Measurements from ENCODE around the gene KDM1A. TPM values are rescaled to one million over a fixed set of nuclear protein-coding genes. Genes with fewer than 3 reads are reported as not detected.
A peak's percentile ranks its signal among the peaks of the same experiment; 100 is the strongest.

The KDM1A gene
- total and polyA plus RNA-seq, 2 of the 13 experiments (the other 11 are each of a cell fraction or from before 2014, with no cell fraction given) = 81.3 to 173 TPM

GRCh38 chr1:23019094-23019862 lies at the start of gene KDM1A (continued):
- TF ChIP-seq ZNF276 (CRISPR knock-in tag; IDR thresholded peaks at IDR 0.05; ENCODE audit: low read depth) = no peak
- no peak for TF ChIP-seq TRIM22 (IDR thresholded peaks at IDR 0.05)
- peak; percentile 29; the same call in 1 of the 2 replicates for TF ChIP-seq ZBTB3 (CRISPR knock-in tag; IDR thresholded peaks at IDR 0.05; ENCODE audit: borderline replicate concordance, low read depth)
- TF ChIP-seq ZSCAN5A (CRISPR knock-in tag; IDR thresholded peaks at IDR 0.05; ENCODE audit: borderline replicate concordance) = no peak
- TF ChIP-seq ZFP1 (CRISPR knock-in tag; IDR thresholded peaks at IDR 0.05) = peak; percentile 81; the same call in 1 of the 2 replicates
- peak; percentile 58 for TF ChIP-seq ZNF768 (CRISPR knock-in tag; IDR thresholded peaks at IDR 0.05)
- TF ChIP-seq KLF13 (CRISPR knock-in tag; IDR thresholded peaks at IDR 0.05) = no peak
- TF ChIP-seq, protein P1, sequence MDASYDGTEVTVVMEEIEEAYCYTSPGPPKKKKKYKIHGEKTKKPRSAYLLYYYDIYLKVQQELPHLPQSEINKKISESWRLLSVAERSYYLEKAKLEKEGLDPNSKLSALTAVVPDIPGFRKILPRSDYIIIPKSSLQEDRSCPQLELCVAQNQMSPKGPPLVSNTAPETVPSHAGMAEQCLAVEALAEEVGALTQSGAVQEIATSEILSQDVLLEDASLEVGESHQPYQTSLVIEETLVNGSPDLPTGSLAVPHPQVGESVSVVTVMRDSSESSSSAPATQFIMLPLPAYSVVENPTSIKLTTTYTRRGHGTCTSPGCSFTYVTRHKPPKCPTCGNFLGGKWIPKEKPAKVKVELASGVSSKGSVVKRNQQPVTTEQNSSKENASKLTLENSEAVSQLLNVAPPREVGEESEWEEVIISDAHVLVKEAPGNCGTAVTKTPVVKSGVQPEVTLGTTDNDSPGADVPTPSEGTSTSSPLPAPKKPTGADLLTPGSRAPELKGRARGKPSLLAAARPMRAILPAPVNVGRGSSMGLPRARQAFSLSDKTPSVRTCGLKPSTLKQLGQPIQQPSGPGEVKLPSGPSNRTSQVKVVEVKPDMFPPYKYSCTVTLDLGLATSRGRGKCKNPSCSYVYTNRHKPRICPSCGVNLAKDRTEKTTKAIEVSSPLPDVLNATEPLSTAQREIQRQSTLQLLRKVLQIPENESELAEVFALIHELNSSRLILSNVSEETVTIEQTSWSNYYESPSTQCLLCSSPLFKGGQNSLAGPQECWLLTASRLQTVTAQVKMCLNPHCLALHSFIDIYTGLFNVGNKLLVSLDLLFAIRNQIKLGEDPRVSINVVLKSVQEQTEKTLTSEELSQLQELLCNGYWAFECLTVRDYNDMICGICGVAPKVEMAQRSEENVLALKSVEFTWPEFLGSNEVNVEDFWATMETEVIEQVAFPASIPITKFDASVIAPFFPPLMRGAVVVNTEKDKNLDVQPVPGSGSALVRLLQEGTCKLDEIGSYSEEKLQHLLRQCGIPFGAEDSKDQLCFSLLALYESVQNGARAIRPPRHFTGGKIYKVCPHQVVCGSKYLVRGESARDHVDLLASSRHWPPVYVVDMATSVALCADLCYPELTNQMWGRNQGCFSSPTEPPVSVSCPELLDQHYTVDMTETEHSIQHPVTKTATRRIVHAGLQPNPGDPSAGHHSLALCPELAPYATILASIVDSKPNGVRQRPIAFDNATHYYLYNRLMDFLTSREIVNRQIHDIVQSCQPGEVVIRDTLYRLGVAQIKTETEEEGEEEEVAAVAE (CRISPR knock-in tag; IDR thresholded peaks at IDR 0.05; ENCODE audit: borderline replicate concordance) = peak; percentile 93
- no peak for TF ChIP-seq NR2F2 (IDR thresholded peaks at IDR 0.05; ENCODE audit: borderline replicate concordance, low read depth)
- peak; percentile 63 for TF ChIP-seq NCOA2 (CRISPR knock-in tag; IDR thresholded peaks at IDR 0.05)
- no peak for TF ChIP-seq ZNF24 (IDR thresholded peaks at IDR 0.05)
- TF ChIP-seq NONO (IDR thresholded peaks at IDR 0.05) = no peak
- TF ChIP-seq NONO (CRISPR knock-in tag; conservative IDR thresholded peaks at IDR 0.05) = peak; percentile 97
- peak; percentile 95 for TF ChIP-seq RFXAP (CRISPR knock-in tag; IDR thresholded peaks at IDR 0.05; ENCODE audit: borderline replicate concordance)
- TF ChIP-seq MED1 (CRISPR knock-in tag; IDR thresholded peaks at IDR 0.05) = peak; percentile 88
- TF ChIP-seq ZNF563 (CRISPR knock-in tag; IDR thresholded peaks at IDR 0.05) = peak; percentile 61; the same call in 1 of the 2 replicates
- TF ChIP-seq RFXANK (CRISPR knock-in tag; IDR thresholded peaks at IDR 0.05) = peak; percentile 84
- no peak for TF ChIP-seq NFE2L2 (IDR thresholded peaks at IDR 0.05; ENCODE audit: low read length)
- TF ChIP-seq CERS6 (CRISPR knock-in tag; IDR thresholded peaks at IDR 0.05) = no peak

Data from HepG2 (cell line).